Endothelial cell of umbilical vein (primary cell): Measurements from ENCODE around the gene SH3RF3. TPM values are rescaled to one million over a fixed set of nuclear protein-coding genes. Genes with fewer than 3 reads are reported as not detected.

Experiments used
- BruUV-seq: library from RNA; stranded (reverse); fragments of 400-500 nt; replicated peaks from 2 replicates; lab custom pipeline; 2021; lab: Mats Ljungman, UMichigan
- CTCF ChIA-PET: fragments of 300-600, 350-600 bp; sonication (Branson Sonifier 250); formaldehyde crosslinking; loops from one replicate; lab custom pipeline; 2021; ENCODE audit warnings: antibody characterized with exemption, inconsistent platforms; lab: Charles Lee
- POLR2A ChIA-PET: fragments of 300-600, 350-600 bp; sonication (Branson Sonifier 250); formaldehyde crosslinking; loops from one replicate; lab custom pipeline; 2021; ENCODE audit warnings: antibody characterized with exemption, inconsistent platforms; lab: Charles Lee
- DNase-seq: peaks from one replicate; pipeline ENCODE4 v3.0.0-alpha.2; 2011; ENCODE audit warnings: low read depth, low spot score
- FAIRE-seq: peaks from 2 replicates; lab custom pipeline; 2011; peaks lifted over from hg19 to GRCh38; lab: Jason Lieb, UNC
- H2AFZ ChIP-seq: 2 replicates; pipeline ENCODE4 v1.6.0; 2012; ENCODE audit warnings: low read depth, low read length, control low read depth, inconsistent platforms
- H3K27ac ChIP-seq: 2 replicates; pipeline ENCODE4 v1.5.1; 2011; ENCODE audit warnings: low read depth, mild to moderate bottlenecking, control low read depth, low read length, moderate library complexity; ENCODE audit not compliant: insufficient read depth
- H3K27me3 ChIP-seq, 2 experiments: 2 replicates each; pipeline versions ENCODE4 v1.6.0 to v1.6.1; 2011; ENCODE audit warnings: low read length in 2 of 2, mixed read lengths in 1 of 2; ENCODE audit not compliant: control insufficient read depth in 2 of 2, insufficient read depth in 2 of 2
- H3K36me3 ChIP-seq, 2 experiments: 2 replicates in 1 of 2; 3 replicates in 1 of 2; pipeline ENCODE4 v1.5.1; 2011; ENCODE audit warnings: low read length in 2 of 2, mild to moderate bottlenecking in 1 of 2, moderate library complexity in 1 of 2; ENCODE audit not compliant: control insufficient read depth in 2 of 2, insufficient read depth in 2 of 2; ENCODE audit errors: extremely low read depth in 1 of 2
- H3K4me1 ChIP-seq: 3 replicates; pipeline ENCODE4 v1.5.1; 2011; ENCODE audit warnings: mild to moderate bottlenecking, low read length; ENCODE audit not compliant: control insufficient read depth, insufficient read depth; ENCODE audit errors: extremely low read depth
- H3K4me2 ChIP-seq: 2 replicates; pipeline ENCODE4 v1.6.1; 2011; ENCODE audit warnings: low read length, control low read depth, mixed read lengths; ENCODE audit not compliant: insufficient read depth
- H3K4me3 ChIP-seq, 3 experiments: fragments of 200-600 bp in 1 of 3; sonication (generic), shearing (Covaris generic) in 1 of 3; replicated peaks in 1 of 3; 2 replicates each; pipeline ENCODE4 v1.5.1; 2011 to 2016; ENCODE audit warnings: control low read depth in 3 of 3, low read length in 3 of 3, mild to moderate bottlenecking in 2 of 3, inconsistent platforms in 1 of 3, low read depth in 1 of 3, moderate library complexity in 1 of 3; ENCODE audit not compliant: insufficient read depth in 1 of 3
- H3K79me2 ChIP-seq: 2 replicates; pipeline ENCODE4 v1.6.0; 2012; ENCODE audit warnings: low read length, inconsistent platforms; ENCODE audit not compliant: control insufficient read depth, insufficient read depth
- H3K9ac ChIP-seq: replicated peaks from 2 replicates; pipeline ENCODE3; 2011; ENCODE audit warnings: low read length, control low read depth; ENCODE audit not compliant: insufficient read depth; ENCODE audit errors: extremely low read depth
- H3K9me1 ChIP-seq: replicated peaks from 3 replicates; pipeline ENCODE4 v1.6.0; 2011; ENCODE audit warnings: mild to moderate bottlenecking, low read length; ENCODE audit not compliant: control insufficient read depth, insufficient read depth; ENCODE audit errors: extremely low read depth
- H3K9me3 ChIP-seq: replicated peaks from 2 replicates; pipeline ENCODE4 v1.5.1; 2012; ENCODE audit warnings: low read length, inconsistent platforms; ENCODE audit not compliant: control insufficient read depth, insufficient read depth
- H4K20me1 ChIP-seq: replicated peaks from 2 replicates; pipeline ENCODE3; 2011; ENCODE audit warnings: mild to moderate bottlenecking, low read length; ENCODE audit not compliant: control insufficient read depth, insufficient read depth; ENCODE audit errors: extremely low read depth
- CTCF ChIP-seq, 2 donors: IDR thresholded peaks; 1 replicate in 1 of 2; 2 replicates in 1 of 2; pipeline ENCODE4 v1.5.1; 2011; ENCODE audit warnings: low read length in 2 of 2, mild to moderate bottlenecking in 2 of 2, moderate library complexity in 2 of 2, control low read depth in 1 of 2, inconsistent platforms in 1 of 2, low read depth in 1 of 2; ENCODE audit not compliant: insufficient read depth in 1 of 2; ENCODE audit errors: extremely low read depth in 1 of 2
- EZH2 ChIP-seq: IDR thresholded peaks from 2 replicates; pipeline ENCODE4 v1.6.1; 2012; ENCODE audit warnings: borderline replicate concordance, low read depth, mild to moderate bottlenecking, moderate library complexity, low read length, inconsistent platforms; ENCODE audit not compliant: severe bottlenecking
- FOS ChIP-seq: IDR thresholded peaks from 2 replicates; pipeline ENCODE4 v1.6.1; 2011; ENCODE audit warnings: mild to moderate bottlenecking, low read length, moderate library complexity, borderline replicate concordance; ENCODE audit not compliant: insufficient read depth
- GATA2 ChIP-seq: IDR thresholded peaks from 2 replicates; pipeline ENCODE4 v1.7.0; 2011; ENCODE audit warnings: low read depth, mild to moderate bottlenecking, moderate library complexity, mixed read lengths, low read length; ENCODE audit not compliant: insufficient read length, insufficient read depth
- JUN ChIP-seq: IDR thresholded peaks from 2 replicates; pipeline ENCODE4 v1.6.1; 2011; ENCODE audit warnings: borderline replicate concordance, low read depth; ENCODE audit not compliant: insufficient read length, insufficient read depth
- MAX ChIP-seq: IDR thresholded peaks from 2 replicates; pipeline ENCODE4 v1.6.1; 2011; ENCODE audit not compliant: insufficient read depth, insufficient read length
- MYC ChIP-seq: IDR thresholded peaks from one replicate; pipeline ENCODE4 v1.6.1; 2011; ENCODE audit warnings: mild to moderate bottlenecking, low read depth, low read length
- POLR2A ChIP-seq: IDR thresholded peaks from 2 replicates; pipeline ENCODE4 v1.6.1; 2012; ENCODE audit warnings: low read depth, mild to moderate bottlenecking, control low read depth, low read length
- POLR2AphosphoS5 ChIP-seq: IDR thresholded peaks from 2 replicates; pipeline ENCODE4 v1.6.1; 2012; ENCODE audit warnings: low read depth, mild to moderate bottlenecking, control low read depth, low read length, moderate library complexity; ENCODE audit not compliant: insufficient read depth
- dilution Hi-C: fragments of 300-500 bp; cut with MboI; formaldehyde crosslinking; loops from one replicate; pipeline ENCODE4 v1.15.0; 2019; ENCODE audit warnings: low sequenced_read_pairs; ENCODE audit not compliant: extremely low pct_ligation_motif_present
- intact Hi-C: fragments of 100-400 bp; cut with micrococcal nuclease; formaldehyde crosslinking; loops from one replicate; pipeline ENCODE4 v1.10.0; 2022
- polyA plus RNA-seq, 4 experiments: library from polyadenylated mRNA; depleted of rRNA in 3 of 4; stranded (reverse) in 3 of 4; unstranded in 1 of 4; fragments of >200 nt; gene quantifications; 2 replicates each; pipeline versions ENCODE4 v1.2.1 to v1.2.3, GENCODE V29; 2011 to 2012; ENCODE audit warnings: missing spikeins in 1 of 4
- total RNA-seq: library from RNA; stranded (reverse); gene quantifications from 2 replicates; pipeline ENCODE4 v1.2.3, GENCODE V29; 2021

Gene SH3RF3
- total and polyA plus RNA-seq, 2 donors (not counting 3 experiments of a cell fraction or from before 2014, with no cell fraction given): 3.8 to 14.7 TPM

GRCh38 chr2:109457794-109458193 lies 328.8 kb downstream of the SH3RF3 start:
- ChIA-PET POLR2A (no interaction called here), CTCF (interaction anchor here (0.6 kb wide), 1 partner anchor 10 kb away, joined by 3 read pairs; no protein-coding TSS in a partner anchor)
- no peak for FAIRE-seq
- Histone ChIP-seq H3K27ac (no peak overlapping the region), H3K4me3 (no peak overlapping the region), H2AFZ (no peak overlapping the region), H3K27me3 (no peaks in the 10 kb centered on the region), H3K4me1 (no peaks in the 10 kb centered on the region), H3K4me2 (no peak overlapping the region), H3K79me2 (no peaks in the 10 kb centered on the region), H4K20me1 (no peaks in the 10 kb centered on the region), H3K9me3 (no peaks in the 10 kb centered on the region), H3K36me3 (no peaks in the 10 kb centered on the region), H3K9ac (no peak overlapping the region), H3K9me1 (no peaks in the 10 kb centered on the region)
- dilution Hi-C loops: no loop called here
- BruUV-seq: no TSS peak
- no peak for TF ChIP-seq MAX
- TF ChIP-seq MYC: no peak
- TF ChIP-seq POLR2A: no peak
- TF ChIP-seq CTCF (IDR thresholded peaks at IDR 0.05; ENCODE audit: extremely low read depth in 1 of 2, insufficient read depth in 1 of 2, low read depth in 1 of 2, low read length in 2 of 2): no peak
- intact Hi-C loops: no loop called here
- DNase-seq: no peak

- Histone ChIP-seq H3K36me3 (no peaks in the 10 kb centered on the region), H4K20me1 (no peaks in the 10 kb centered on the region), H3K9me1 (no peaks in the 10 kb centered on the region), H3K4me2 (no peak overlapping the region), H3K79me2 (no peaks in the 10 kb centered on the region), H2AFZ (no peak overlapping the region), H3K9me3 (no peaks in the 10 kb centered on the region), H3K4me3 (no peak overlapping the region), H3K27me3 (no peaks in the 10 kb centered on the region), H3K9ac (no peak overlapping the region), H3K27ac (no peak overlapping the region), H3K4me1 (no peaks in the 10 kb centered on the region)
- DNase-seq (no peak), FAIRE-seq (no peak)
- ChIA-PET CTCF (interaction anchor here (0.6 kb wide), 1 partner anchor 11 kb away, joined by 3 read pairs; no protein-coding TSS in a partner anchor), POLR2A (no interaction called here)
- BruUV-seq: no TSS peak
- dilution Hi-C loops: no loop called here
- intact Hi-C loops: no loop called here
- no peak for TF ChIP-seq EZH2
- TF ChIP-seq FOS: no peak
- no peak for TF ChIP-seq MYC
- TF ChIP-seq POLR2AphosphoS5: no peak
- no peak for TF ChIP-seq JUN
- TF ChIP-seq GATA2: no peak
- TF ChIP-seq CTCF (IDR thresholded peaks at IDR 0.05; ENCODE audit: extremely low read depth in 1 of 2, insufficient read depth in 1 of 2, low read depth in 1 of 2, low read length in 2 of 2): no peak
- TF ChIP-seq MAX: no peak
- TF ChIP-seq POLR2A: no peak
Measured at GRCh38 chr2:109458512-109458911, 329.5 kb downstream of the SH3RF3 start.
